H1 (cell line): ENCODE data around the gene MED13.

Source experiments
- CBX5 ChIP-seq: fragments of 300-800, 300-1000 bp; sonication (generic); IDR thresholded peaks from 2 replicates; pipeline ENCODE4 v1.7.1; 2016; ENCODE audit warnings: antibody characterized with exemption, low read length, low read depth
- EP300 ChIP-seq, 2 experiments: IDR thresholded peaks; 1 replicate in 1 of 2; 2 replicates in 1 of 2; pipeline ENCODE4 v1.6.1; 2011 to 2012; ENCODE audit warnings: low read depth in 2 of 2, low read length in 2 of 2, mild to moderate bottlenecking in 2 of 2, borderline replicate concordance in 1 of 2, inconsistent platforms in 1 of 2, moderate library complexity in 1 of 2
- EZH2 ChIP-seq: fragments of 200-600 bp; sonication (generic); IDR thresholded peaks from 2 replicates; pipeline ENCODE4 v1.7.1; 2012; ENCODE audit warnings: low read depth, mild to moderate bottlenecking, moderate library complexity, low read length, inconsistent platforms; ENCODE audit not compliant: severe bottlenecking
- POLR2A ChIP-seq, 2 experiments: IDR thresholded peaks; 1 replicate in 1 of 2; 2 replicates in 1 of 2; pipeline ENCODE4 v1.6.1; 2011; ENCODE audit warnings: low read depth in 2 of 2, low read length in 2 of 2, mild to moderate bottlenecking in 2 of 2; ENCODE audit errors: control extremely low read depth in 1 of 2
- POLR2AphosphoS5 ChIP-seq: IDR thresholded peaks from 2 replicates; pipeline ENCODE4 v1.6.1; 2011; ENCODE audit warnings: low read depth, low read length
- RAD21 ChIP-seq, 2 experiments: IDR thresholded peaks in 1 of 2; conservative IDR thresholded peaks in 1 of 2; 2 replicates each; pipeline ENCODE4 v1.6.1; 2011; ENCODE audit warnings: low read depth in 2 of 2, low read length in 2 of 2, improper control_type of control experiment in 1 of 2, inconsistent platforms in 1 of 2, mild to moderate bottlenecking in 1 of 2, moderate library complexity in 1 of 2
- TAF1 ChIP-seq: IDR thresholded peaks from 2 replicates; pipeline ENCODE4 v1.6.1; 2011; ENCODE audit warnings: mild to moderate bottlenecking, low read depth, low read length
- TF ChIP-seq, protein P1 (sequence below), 3 experiments: IDR thresholded peaks; 1 replicate in 2 of 3; 2 replicates in 1 of 3; pipeline versions ENCODE4 v1.5.1 to v1.6.1; 2011; ENCODE audit warnings: low read length in 3 of 3, mild to moderate bottlenecking in 3 of 3, inconsistent platforms in 2 of 3, low read depth in 1 of 3, moderate library complexity in 1 of 3; ENCODE audit not compliant: insufficient read depth in 1 of 3; ENCODE audit errors: control extremely low read depth in 1 of 3

DNA sequence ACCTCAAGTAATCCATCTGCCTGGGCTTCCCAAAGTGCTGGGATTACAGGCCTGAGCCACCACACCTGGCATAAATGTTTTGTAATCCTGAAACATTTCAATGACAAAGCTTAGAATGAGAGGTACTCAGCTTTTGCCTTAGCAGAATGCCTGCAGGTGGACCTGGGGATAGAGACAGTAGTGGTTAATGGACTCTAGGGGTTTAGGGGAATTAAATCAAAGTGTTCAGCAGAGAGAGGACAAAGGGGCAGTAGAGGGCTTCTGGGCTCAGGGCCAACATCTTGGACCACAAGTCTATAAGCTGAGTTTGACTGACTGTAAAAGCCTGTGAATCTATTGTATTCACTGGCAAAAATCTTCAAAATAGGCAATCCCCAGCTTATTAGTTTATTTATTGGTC is 36.0 kb upstream of the MED13 start:
- no peak for TF ChIP-seq POLR2AphosphoS5
- TF ChIP-seq EZH2, result no peak
- TF ChIP-seq, protein P1, sequence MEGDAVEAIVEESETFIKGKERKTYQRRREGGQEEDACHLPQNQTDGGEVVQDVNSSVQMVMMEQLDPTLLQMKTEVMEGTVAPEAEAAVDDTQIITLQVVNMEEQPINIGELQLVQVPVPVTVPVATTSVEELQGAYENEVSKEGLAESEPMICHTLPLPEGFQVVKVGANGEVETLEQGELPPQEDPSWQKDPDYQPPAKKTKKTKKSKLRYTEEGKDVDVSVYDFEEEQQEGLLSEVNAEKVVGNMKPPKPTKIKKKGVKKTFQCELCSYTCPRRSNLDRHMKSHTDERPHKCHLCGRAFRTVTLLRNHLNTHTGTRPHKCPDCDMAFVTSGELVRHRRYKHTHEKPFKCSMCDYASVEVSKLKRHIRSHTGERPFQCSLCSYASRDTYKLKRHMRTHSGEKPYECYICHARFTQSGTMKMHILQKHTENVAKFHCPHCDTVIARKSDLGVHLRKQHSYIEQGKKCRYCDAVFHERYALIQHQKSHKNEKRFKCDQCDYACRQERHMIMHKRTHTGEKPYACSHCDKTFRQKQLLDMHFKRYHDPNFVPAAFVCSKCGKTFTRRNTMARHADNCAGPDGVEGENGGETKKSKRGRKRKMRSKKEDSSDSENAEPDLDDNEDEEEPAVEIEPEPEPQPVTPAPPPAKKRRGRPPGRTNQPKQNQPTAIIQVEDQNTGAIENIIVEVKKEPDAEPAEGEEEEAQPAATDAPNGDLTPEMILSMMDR (IDR thresholded peaks at IDR 0.05; ENCODE audit: control extremely low read depth in 1 of 3, insufficient read depth in 1 of 3, low read depth in 1 of 3, low read length in 3 of 3), result no peak
- TF ChIP-seq EP300 (IDR thresholded peaks at IDR 0.05; ENCODE audit: borderline replicate concordance in 1 of 2, low read depth in 2 of 2, low read length in 2 of 2), result no peak
- no peak for TF ChIP-seq TAF1
- no peak for TF ChIP-seq RAD21 (IDR thresholded peaks at IDR 0.05 in 1 of 2, conservative IDR thresholded peaks at IDR 0.05 in 1 of 2; ENCODE audit: low read depth in 2 of 2, low read length in 2 of 2)
- no peak for TF ChIP-seq CBX5
- TF ChIP-seq POLR2A (IDR thresholded peaks at IDR 0.05; ENCODE audit: control extremely low read depth in 1 of 2, low read depth in 2 of 2, low read length in 2 of 2), result no peak
